ENCODE measurements around the gene DSCAM. TPM values are rescaled to one million over a fixed set of nuclear protein-coding genes. Genes with fewer than 3 reads are reported as not detected.

Gene DSCAM
- total RNA-seq, 1 experiment from 2014 or later, result 0.13 TPM

DNA sequence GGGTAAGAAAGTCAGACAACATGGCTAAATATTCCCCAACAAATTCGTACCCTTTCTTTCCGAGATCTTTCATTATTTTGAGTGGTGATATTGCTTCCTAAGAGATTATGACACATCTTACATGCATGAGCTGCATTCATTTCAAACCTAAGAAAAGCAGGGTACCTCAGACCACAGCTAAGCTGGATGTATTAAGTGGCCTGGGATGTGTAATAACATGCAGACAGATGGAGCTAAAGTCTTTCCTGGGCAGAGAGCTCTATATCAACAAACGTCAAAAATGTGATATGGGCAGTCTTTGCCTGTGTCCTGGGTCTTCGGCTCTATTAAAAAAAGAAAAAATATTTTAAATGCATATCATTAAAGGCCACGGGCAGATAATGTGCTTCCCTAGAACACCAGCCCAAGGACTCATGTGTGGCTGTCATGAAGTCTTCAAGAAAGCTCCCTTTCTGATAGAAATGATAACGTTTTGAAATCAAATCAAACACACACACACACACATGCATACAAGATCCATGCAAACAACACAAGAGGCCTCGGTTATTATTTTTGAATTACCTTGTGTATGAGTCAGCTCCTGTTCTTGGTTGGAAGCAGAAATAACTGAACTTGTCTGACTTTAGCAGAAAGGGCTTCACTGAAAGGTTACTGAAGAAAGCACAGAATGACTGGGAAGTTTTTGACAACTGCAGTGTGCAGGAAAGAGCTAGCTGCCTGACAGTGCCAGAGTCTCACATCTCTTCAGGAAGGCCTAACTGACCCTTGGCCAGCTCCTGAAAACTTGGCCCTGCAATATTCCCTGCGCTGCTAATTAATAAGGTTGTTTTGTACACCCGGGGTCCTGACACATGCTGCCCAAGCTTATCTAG, 231.2 kb downstream of the DSCAM start:
- Mint-ChIP-seq H3K27me3 (ENCODE audit: low read depth) (no peaks in the 10 kb centered on the region), H3K4me3 (no peak overlapping the region), H3K27ac (no peak overlapping the region), H3K4me1 (peaks cover 17% of the 10 kb centered on the region), H3K9me3 (peaks cover 8% of the 10 kb centered on the region; the same call in 1 of the 2 replicates), H3K36me3 (no peaks in the 10 kb centered on the region)
- ATAC-seq, result no peak
- no peak for DNase-seq (ENCODE audit: low spot score)
- CTCF ChIA-PET, result interaction anchor here (0.5 kb wide), 1 partner anchor 12 kb away, joined by 4 read pairs; no protein-coding TSS in a partner anchor
- TF ChIP-seq ZNF671 (CRISPR knock-in tag; IDR thresholded peaks at IDR 0.05) (no peak), PRRX2 (CRISPR knock-in tag; IDR thresholded peaks at IDR 0.05) (no peak), ZNF396 (CRISPR knock-in tag; IDR thresholded peaks at IDR 0.05; ENCODE audit: borderline replicate concordance) (no peak), JAZF1 (CRISPR knock-in tag; IDR thresholded peaks at IDR 0.05) (no peak), CBFB (CRISPR knock-in tag; IDR thresholded peaks at IDR 0.05; ENCODE audit: low read depth) (no peak)
- TF ChIP-seq, protein P1, sequence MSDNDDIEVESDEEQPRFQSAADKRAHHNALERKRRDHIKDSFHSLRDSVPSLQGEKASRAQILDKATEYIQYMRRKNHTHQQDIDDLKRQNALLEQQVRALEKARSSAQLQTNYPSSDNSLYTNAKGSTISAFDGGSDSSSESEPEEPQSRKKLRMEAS (CRISPR knock-in tag; IDR thresholded peaks at IDR 0.05), result no peak
- TF ChIP-seq, protein P2, sequence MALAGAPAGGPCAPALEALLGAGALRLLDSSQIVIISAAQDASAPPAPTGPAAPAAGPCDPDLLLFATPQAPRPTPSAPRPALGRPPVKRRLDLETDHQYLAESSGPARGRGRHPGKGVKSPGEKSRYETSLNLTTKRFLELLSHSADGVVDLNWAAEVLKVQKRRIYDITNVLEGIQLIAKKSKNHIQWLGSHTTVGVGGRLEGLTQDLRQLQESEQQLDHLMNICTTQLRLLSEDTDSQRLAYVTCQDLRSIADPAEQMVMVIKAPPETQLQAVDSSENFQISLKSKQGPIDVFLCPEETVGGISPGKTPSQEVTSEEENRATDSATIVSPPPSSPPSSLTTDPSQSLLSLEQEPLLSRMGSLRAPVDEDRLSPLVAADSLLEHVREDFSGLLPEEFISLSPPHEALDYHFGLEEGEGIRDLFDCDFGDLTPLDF (CRISPR knock-in tag; IDR thresholded peaks at IDR 0.05), result no peak
- POLR2A ChIA-PET, result no interaction called here

DNA sequence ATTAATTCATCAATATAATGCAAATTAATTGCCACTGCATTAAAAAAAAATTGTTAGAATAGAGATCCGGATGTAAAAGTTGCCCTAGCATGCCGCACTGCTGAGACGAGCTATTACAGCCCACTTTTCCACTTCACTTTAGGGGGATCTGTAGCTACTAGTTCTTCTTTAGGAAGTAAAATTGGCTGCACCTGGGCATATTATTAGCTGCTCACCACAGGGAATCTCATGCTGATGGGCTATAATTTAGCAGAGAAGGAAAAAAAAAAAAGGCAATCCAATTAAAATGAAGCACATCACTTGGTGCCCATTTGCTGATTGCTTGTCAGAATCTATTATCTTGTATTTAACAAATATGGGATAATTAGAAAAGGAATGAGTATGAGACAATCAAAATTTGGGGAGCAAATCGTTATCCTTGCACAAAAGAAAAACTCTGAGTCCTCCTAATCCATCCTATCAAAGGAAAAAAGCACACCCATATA, 233.4 kb downstream of the DSCAM start:
- Mint-ChIP-seq H3K4me3 (no peak overlapping the region), H3K9me3 (peaks cover 8% of the 10 kb centered on the region; the same call in 1 of the 2 replicates), H3K4me1 (peaks cover 16% of the 10 kb centered on the region), H3K27ac (no peak overlapping the region), H3K36me3 (no peaks in the 10 kb centered on the region), H3K27me3 (ENCODE audit: low read depth) (no peaks in the 10 kb centered on the region)
- ChIA-PET POLR2A (no interaction called here), CTCF (no interaction called here)
- no peak for DNase-seq (ENCODE audit: low spot score)
- no peak for ATAC-seq
- no peak for TF ChIP-seq MXD4 (CRISPR knock-in tag; IDR thresholded peaks at IDR 0.05; ENCODE audit: borderline replicate concordance)
- TF ChIP-seq, protein P3, sequence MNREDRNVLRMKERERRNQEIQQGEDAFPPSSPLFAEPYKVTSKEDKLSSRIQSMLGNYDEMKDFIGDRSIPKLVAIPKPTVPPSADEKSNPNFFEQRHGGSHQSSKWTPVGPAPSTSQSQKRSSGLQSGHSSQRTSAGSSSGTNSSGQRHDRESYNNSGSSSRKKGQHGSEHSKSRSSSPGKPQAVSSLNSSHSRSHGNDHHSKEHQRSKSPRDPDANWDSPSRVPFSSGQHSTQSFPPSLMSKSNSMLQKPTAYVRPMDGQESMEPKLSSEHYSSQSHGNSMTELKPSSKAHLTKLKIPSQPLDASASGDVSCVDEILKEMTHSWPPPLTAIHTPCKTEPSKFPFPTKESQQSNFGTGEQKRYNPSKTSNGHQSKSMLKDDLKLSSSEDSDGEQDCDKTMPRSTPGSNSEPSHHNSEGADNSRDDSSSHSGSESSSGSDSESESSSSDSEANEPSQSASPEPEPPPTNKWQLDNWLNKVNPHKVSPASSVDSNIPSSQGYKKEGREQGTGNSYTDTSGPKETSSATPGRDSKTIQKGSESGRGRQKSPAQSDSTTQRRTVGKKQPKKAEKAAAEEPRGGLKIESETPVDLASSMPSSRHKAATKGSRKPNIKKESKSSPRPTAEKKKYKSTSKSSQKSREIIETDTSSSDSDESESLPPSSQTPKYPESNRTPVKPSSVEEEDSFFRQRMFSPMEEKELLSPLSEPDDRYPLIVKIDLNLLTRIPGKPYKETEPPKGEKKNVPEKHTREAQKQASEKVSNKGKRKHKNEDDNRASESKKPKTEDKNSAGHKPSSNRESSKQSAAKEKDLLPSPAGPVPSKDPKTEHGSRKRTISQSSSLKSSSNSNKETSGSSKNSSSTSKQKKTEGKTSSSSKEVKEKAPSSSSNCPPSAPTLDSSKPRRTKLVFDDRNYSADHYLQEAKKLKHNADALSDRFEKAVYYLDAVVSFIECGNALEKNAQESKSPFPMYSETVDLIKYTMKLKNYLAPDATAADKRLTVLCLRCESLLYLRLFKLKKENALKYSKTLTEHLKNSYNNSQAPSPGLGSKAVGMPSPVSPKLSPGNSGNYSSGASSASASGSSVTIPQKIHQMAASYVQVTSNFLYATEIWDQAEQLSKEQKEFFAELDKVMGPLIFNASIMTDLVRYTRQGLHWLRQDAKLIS (CRISPR knock-in tag; IDR thresholded peaks at IDR 0.05; ENCODE audit: borderline replicate concordance), result no peak
- no peak for TF ChIP-seq SOX15 (CRISPR knock-in tag; IDR thresholded peaks at IDR 0.05)
- no peak for TF ChIP-seq ZNF671 (CRISPR knock-in tag; IDR thresholded peaks at IDR 0.05)
- TF ChIP-seq CREM (CRISPR knock-in tag; IDR thresholded peaks at IDR 0.05), result no peak

DNA sequence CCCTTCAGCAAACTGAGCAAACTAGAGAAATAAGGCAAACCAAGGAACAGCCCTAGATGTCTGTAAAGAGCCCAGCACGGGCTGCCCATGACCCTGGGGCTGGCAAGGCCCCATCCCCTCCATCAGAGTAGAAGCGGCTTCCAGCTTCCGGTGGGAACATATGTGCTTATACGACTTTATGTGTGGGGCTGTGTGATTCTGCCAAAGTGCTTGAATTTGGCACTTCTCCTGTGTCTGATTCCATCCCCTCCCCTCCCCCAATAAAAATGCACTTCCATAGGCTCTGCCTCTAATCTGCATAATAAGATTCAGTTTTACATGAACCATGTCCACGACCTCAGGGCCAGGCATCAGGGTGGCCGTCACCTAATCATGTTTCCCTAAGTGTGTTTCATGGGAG, 236.6 kb downstream of the DSCAM start:
- ATAC-seq, result no peak
- DNase-seq (ENCODE audit: low spot score), result no peak
- CTCF ChIA-PET, result no interaction called here
- Mint-ChIP-seq H3K4me1 (peaks cover 7% of the 10 kb centered on the region), H3K9me3 (peaks cover 26% of the 10 kb centered on the region), H3K27me3 (ENCODE audit: low read depth) (no peaks in the 10 kb centered on the region), H3K4me3 (no peak overlapping the region), H3K36me3 (peaks cover 16% of the 10 kb centered on the region), H3K27ac (no peak overlapping the region)
- POLR2A ChIA-PET, result no interaction called here
- TF ChIP-seq TP53 (CRISPR knock-in tag; IDR thresholded peaks at IDR 0.05), result no peak

DNA sequence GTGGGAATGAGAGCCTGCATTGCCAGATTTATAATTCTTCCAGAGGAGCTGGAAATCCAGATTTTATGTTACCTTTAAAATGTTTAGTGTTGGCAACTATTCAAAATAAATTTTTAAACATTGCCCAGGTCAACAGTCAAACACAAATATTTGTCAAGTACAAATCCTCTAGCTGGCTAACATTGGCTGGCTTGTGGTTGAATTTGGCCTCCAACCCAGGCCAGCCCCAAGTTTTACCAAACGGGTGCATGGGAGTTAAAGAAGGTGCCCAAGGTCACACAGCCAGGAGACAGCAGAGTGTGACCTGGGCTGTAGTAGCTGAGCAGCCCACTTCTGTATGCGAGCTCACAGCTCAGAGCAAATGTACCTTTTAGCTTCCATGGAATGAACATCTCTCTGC, 240.6 kb downstream of the DSCAM start:
- no peaks in the 10 kb centered on the region for H3K27me3 Mint-ChIP-seq (ENCODE audit: low read depth)

More for the DNA sequence above, 240.6 kb downstream of the DSCAM start:
- POLR2A ChIA-PET, result no interaction called here
- TF ChIP-seq MXD4 (CRISPR knock-in tag; IDR thresholded peaks at IDR 0.05; ENCODE audit: borderline replicate concordance), result no peak
- TF ChIP-seq, protein P2 (CRISPR knock-in tag; IDR thresholded peaks at IDR 0.05), result no peak
- no peak for TF ChIP-seq ZNF263 (CRISPR knock-in tag; IDR thresholded peaks at IDR 0.05; ENCODE audit: low read depth)
- TF ChIP-seq, protein P4, sequence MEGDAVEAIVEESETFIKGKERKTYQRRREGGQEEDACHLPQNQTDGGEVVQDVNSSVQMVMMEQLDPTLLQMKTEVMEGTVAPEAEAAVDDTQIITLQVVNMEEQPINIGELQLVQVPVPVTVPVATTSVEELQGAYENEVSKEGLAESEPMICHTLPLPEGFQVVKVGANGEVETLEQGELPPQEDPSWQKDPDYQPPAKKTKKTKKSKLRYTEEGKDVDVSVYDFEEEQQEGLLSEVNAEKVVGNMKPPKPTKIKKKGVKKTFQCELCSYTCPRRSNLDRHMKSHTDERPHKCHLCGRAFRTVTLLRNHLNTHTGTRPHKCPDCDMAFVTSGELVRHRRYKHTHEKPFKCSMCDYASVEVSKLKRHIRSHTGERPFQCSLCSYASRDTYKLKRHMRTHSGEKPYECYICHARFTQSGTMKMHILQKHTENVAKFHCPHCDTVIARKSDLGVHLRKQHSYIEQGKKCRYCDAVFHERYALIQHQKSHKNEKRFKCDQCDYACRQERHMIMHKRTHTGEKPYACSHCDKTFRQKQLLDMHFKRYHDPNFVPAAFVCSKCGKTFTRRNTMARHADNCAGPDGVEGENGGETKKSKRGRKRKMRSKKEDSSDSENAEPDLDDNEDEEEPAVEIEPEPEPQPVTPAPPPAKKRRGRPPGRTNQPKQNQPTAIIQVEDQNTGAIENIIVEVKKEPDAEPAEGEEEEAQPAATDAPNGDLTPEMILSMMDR (IDR thresholded peaks at IDR 0.05), result no peak
- Mint-ChIP-seq H3K4me3 (no peak overlapping the region), H3K4me1 (peaks cover 11% of the 10 kb centered on the region), H3K36me3 (peaks cover 16% of the 10 kb centered on the region), H3K9me3 (peaks cover 17% of the 10 kb centered on the region), H3K27ac (no peak overlapping the region)
- DNase-seq (ENCODE audit: low spot score) (no peak), ATAC-seq (no peak)
- CTCF ChIA-PET, result no interaction called here
